PC-9 (cell line): ENCODE results near the gene PHC2. TPM values are rescaled to one million over a fixed set of nuclear protein-coding genes. Genes with fewer than 3 reads are reported as not detected.

Source experiments
- BruUV-seq: library from RNA; stranded (reverse); fragments of 400-500 nt; replicated peaks from 2 replicates; lab custom pipeline; 2021; lab: Mats Ljungman, UMichigan
- CTCF ChIA-PET: fragments of 300-600 bp; sonication (Branson Sonifier 250); formaldehyde crosslinking; loops from one replicate; lab custom pipeline; 2022; ENCODE audit warnings: antibody characterized with exemption; lab: Charles Lee
- POLR2A ChIA-PET: fragments of 300-600 bp; sonication (Branson Sonifier 250); formaldehyde crosslinking; loops from one replicate; lab custom pipeline; 2022; ENCODE audit warnings: antibody characterized with exemption; ENCODE audit not compliant: unreplicated experiment; lab: Charles Lee
- DNase-seq, 2 experiments: peaks; one replicate each; pipeline versions ENCODE4 v3.0.0 to v3.0.0-alpha.2; 2015 to 2022; ENCODE audit warnings: mixed read lengths in 1 of 2
- H2AFZ ChIP-seq: fragments of 200-600 bp; sonication (generic); 2 replicates; pipeline ENCODE4 v1.8.1; 2017; ENCODE audit warnings: antibody characterized with exemption
- H3F3A ChIP-seq: fragments of 200-600 bp; sonication (generic); 2 replicates; pipeline ENCODE4 v1.8.1; 2017; ENCODE audit warnings: antibody characterized with exemption, mild to moderate bottlenecking, low read depth; ENCODE audit not compliant: insufficient read depth
- H3K27ac ChIP-seq: fragments of 200-600 bp; sonication (generic); 2 replicates; pipeline ENCODE4 v1.6.1; 2016; ENCODE audit warnings: mixed run types
- H3K27me3 ChIP-seq: fragments of 200-600 bp; sonication (generic); 2 replicates; pipeline ENCODE4 v1.6.1; 2016; ENCODE audit warnings: low read depth, mixed run types; ENCODE audit not compliant: insufficient read depth
- H3K36me3 ChIP-seq: fragments of 200-600 bp; sonication (generic); 2 replicates; pipeline ENCODE4 v1.6.1; 2016; ENCODE audit warnings: low read depth, mixed run types
- H3K4me1 ChIP-seq: fragments of 200-600 bp; sonication (generic); replicated peaks from 2 replicates; pipeline ENCODE4 v1.6.1; 2016; ENCODE audit warnings: mixed run types; ENCODE audit not compliant: insufficient read depth
- H3K4me2 ChIP-seq: fragments of 200-600 bp; sonication (generic); 2 replicates; pipeline ENCODE4 v1.6.1; 2017; ENCODE audit warnings: mixed run types
- H3K4me3 ChIP-seq: fragments of 200-600 bp; sonication (generic); 2 replicates; pipeline ENCODE4 v1.6.1; 2016; ENCODE audit warnings: mixed run types
- H3K79me2 ChIP-seq: fragments of 200-600 bp; sonication (generic); 2 replicates; pipeline ENCODE4 v1.6.1; 2017; ENCODE audit warnings: low read depth, mixed run types
- H3K9me2 ChIP-seq: fragments of 200-600 bp; sonication (generic); 2 replicates; pipeline ENCODE4 v1.8.1; 2017; ENCODE audit warnings: mild to moderate bottlenecking; ENCODE audit not compliant: insufficient read depth
- H3K9me3 ChIP-seq: fragments of 200-600 bp; sonication (generic); 2 replicates; pipeline ENCODE4 v1.8.1; 2016; ENCODE audit warnings: low read depth; ENCODE audit not compliant: insufficient read depth
- H4K20me1 ChIP-seq: fragments of 200-600 bp; sonication (generic); 2 replicates; pipeline ENCODE4 v1.8.1; 2017; ENCODE audit not compliant: insufficient read depth
- CTCF ChIP-seq: fragments of 200-600 bp; sonication (generic); conservative IDR thresholded peaks from 2 replicates; pipeline ENCODE4 v1.6.1; 2017; ENCODE audit warnings: mixed run types, antibody characterized with exemption, mild to moderate bottlenecking, moderate library complexity
- EZH2 ChIP-seq: fragments of 200-600 bp; sonication (generic); IDR thresholded peaks from 2 replicates; pipeline ENCODE4 v1.8.0; 2017; ENCODE audit warnings: antibody characterized with exemption, low read depth
- intact Hi-C: fragments of 100-400 bp; cut with micrococcal nuclease; formaldehyde crosslinking; loops from one replicate; pipeline ENCODE4 v1.10.0; 2022; ENCODE audit not compliant: unreplicated experiment
- total RNA-seq: library from RNA; stranded (reverse); gene quantifications from 2 replicates; pipeline ENCODE4 v1.2.3, GENCODE V29; 2021

PHC2 gene
- total RNA-seq, 1 experiment from 2014 or later, result 48.1 TPM

- Histone ChIP-seq H3K27me3 (no peaks in the 10 kb centered on the region), H3K9me3 (0 out of 2 replicates have a peak, but pooled peaks cover 4% of the 10 kb centered on the region), H3K4me2 (no peak overlapping the region), H3K9me2 (no peaks in the 10 kb centered on the region), H4K20me1 (no peaks in the 10 kb centered on the region), H3K4me3 (no peak overlapping the region), H3K4me1 (no peaks in the 10 kb centered on the region), H2AFZ (no peak overlapping the region), H3K36me3 (no peaks in the 10 kb centered on the region), H3K27ac (no peak overlapping the region), H3F3A (no peaks in the 10 kb centered on the region; the same call in 1 of the 2 replicates), H3K79me2 (no peaks in the 10 kb centered on the region)
- POLR2A ChIA-PET, result no interaction called here
- no peak for TF ChIP-seq CTCF
- no peak for TF ChIP-seq EZH2
- BruUV-seq, result no TSS peak
- intact Hi-C loops, result no loop called here
- CTCF ChIA-PET, result interaction anchor here (0.7 kb wide), 1 partner anchor 58 kb away, joined by 3 read pairs; no protein-coding TSS in a partner anchor
- no peak for DNase-seq
Measured at GRCh38 chr1:33407352-33408092, 23.4 kb downstream of the PHC2 start.

DNA sequence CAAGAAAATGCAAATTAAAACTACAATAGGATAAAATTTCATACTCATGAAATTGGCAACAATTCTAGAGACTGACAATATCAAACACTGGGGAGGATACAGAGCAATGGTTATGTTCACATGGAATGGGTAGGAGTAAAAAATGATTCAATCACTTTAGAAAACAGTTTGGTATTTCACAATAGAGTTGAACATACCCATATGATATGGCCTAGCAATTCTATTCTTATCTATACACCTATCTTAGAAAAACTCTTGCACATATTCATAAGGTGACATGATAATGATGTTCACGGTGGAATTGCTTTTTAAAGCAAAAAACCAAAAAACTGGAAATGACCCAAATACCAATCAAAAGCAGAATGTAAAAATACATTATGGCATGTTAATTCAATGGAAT lies 28.7 kb downstream of the PHC2 start:
- TF ChIP-seq EZH2 (no peak), CTCF (no peak)
- Histone ChIP-seq H4K20me1 (no peaks in the 10 kb centered on the region), H3K4me1 (no peaks in the 10 kb centered on the region)

DNA sequence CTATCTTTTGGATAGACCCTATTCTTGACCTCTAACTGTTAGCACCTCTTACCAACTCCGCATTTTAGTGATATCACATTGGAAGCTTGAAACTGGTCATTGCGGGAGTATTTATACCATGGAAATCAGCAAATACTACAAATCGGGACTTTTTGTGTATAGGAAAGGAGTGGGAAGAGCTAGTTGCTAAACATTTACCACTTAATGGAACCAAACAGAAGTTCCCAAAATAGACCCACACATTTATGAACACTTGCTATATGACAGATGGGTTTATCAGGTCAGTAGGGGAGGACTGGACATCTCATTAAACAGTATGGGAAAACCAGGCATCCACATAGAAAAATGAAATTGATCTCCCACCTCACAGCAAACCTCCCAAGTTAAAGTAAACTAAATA lies 29.4 kb downstream of the PHC2 start:
- Histone ChIP-seq H3K4me2 (no peak overlapping the region), H3K4me3 (no peak overlapping the region), H3K27me3 (no peaks in the 10 kb centered on the region), H3K36me3 (no peaks in the 10 kb centered on the region), H4K20me1 (no peaks in the 10 kb centered on the region), H3K9me2 (no peaks in the 10 kb centered on the region), H3K4me1 (no peaks in the 10 kb centered on the region), H3F3A (no peaks in the 10 kb centered on the region; the same call in 1 of the 2 replicates), H2AFZ (no peak overlapping the region), H3K79me2 (no peaks in the 10 kb centered on the region), H3K9me3 (no peaks in the 10 kb centered on the region), H3K27ac (no peak overlapping the region)
- intact Hi-C loops, result no loop called here
- POLR2A ChIA-PET, result no interaction called here
- DNase-seq, result no peak
- CTCF ChIA-PET, result no interaction called here
- no TSS peak for BruUV-seq
- TF ChIP-seq CTCF (no peak), EZH2 (no peak)

More for the DNA sequence above, 28.7 kb downstream of the PHC2 start:
- intact Hi-C loops, result no loop called here
- CTCF ChIA-PET, result no interaction called here
- H3K27me3 ChIP-seq, result no peaks in the 10 kb centered on the region
- H3K79me2 ChIP-seq, result no peaks in the 10 kb centered on the region
- H3K9me3 ChIP-seq, result no peaks in the 10 kb centered on the region
- no peak overlapping the region for H3K27ac ChIP-seq
- POLR2A ChIA-PET, result no interaction called here
- no peak overlapping the region for H3K4me3 ChIP-seq
- no peaks in the 10 kb centered on the region for H3K9me2 ChIP-seq
- no peaks in the 10 kb centered on the region for H3K36me3 ChIP-seq
- BruUV-seq, result no TSS peak
- H3K4me2 ChIP-seq, result no peak overlapping the region
- no peak overlapping the region for H2AFZ ChIP-seq
- no peaks in the 10 kb centered on the region; the same call in 1 of the 2 replicates for H3F3A ChIP-seq
- DNase-seq, result no peak
